Smooth muscle cell (in vitro differentiated cells): ENCODE measurements around the gene VSIG10L2. TPM values are rescaled to one million over a fixed set of nuclear protein-coding genes. Genes with fewer than 3 reads are reported as not detected.

Experiments
- DNase-seq: peaks from one replicate; lab custom pipeline; 2025; ENCODE audit not compliant: unreplicated experiment; lab: John Stamatoyannopoulos, UW
- H2AFZ ChIP-seq: fragments of 200-600 bp; sonication (generic); 2 replicates; pipeline ENCODE4 v1.6.0; 2016; ENCODE audit warnings: antibody characterized with exemption, low read depth, mild to moderate bottlenecking
- H3F3A ChIP-seq: fragments of 200-600 bp; sonication (generic); 2 replicates; pipeline ENCODE4 v1.6.0; 2017; ENCODE audit warnings: antibody characterized with exemption, low read depth
- H3K27ac ChIP-seq: fragments of 200-600 bp; sonication (generic); 2 replicates; pipeline ENCODE4 v1.5.1; 2016; ENCODE audit warnings: low read depth, mild to moderate bottlenecking
- H3K27me3 ChIP-seq: fragments of 200-600 bp; sonication (generic); 2 replicates; pipeline ENCODE4 v1.6.1; 2016; ENCODE audit warnings: low read depth, mild to moderate bottlenecking
- H3K36me3 ChIP-seq: fragments of 200-600 bp; sonication (generic); 2 replicates; pipeline ENCODE4 v1.5.1; 2016; ENCODE audit warnings: low read depth
- H3K4me1 ChIP-seq: fragments of 200-600 bp; sonication (generic); 2 replicates; pipeline ENCODE4 v1.5.1; 2016; ENCODE audit warnings: low read depth
- H3K4me2 ChIP-seq: fragments of 200-600 bp; sonication (generic); 2 replicates; pipeline ENCODE4 v1.6.0; 2016; ENCODE audit warnings: mild to moderate bottlenecking
- H3K4me3 ChIP-seq: fragments of 200-600 bp; sonication (generic); 2 replicates; pipeline ENCODE4 v1.5.1; 2016; ENCODE audit warnings: mild to moderate bottlenecking
- H3K79me2 ChIP-seq: fragments of 200-600 bp; sonication (generic); 2 replicates; pipeline ENCODE4 v1.6.0; 2016; ENCODE audit warnings: low read depth, mild to moderate bottlenecking
- H3K9ac ChIP-seq: fragments of 200-600 bp; sonication (generic); 2 replicates; pipeline ENCODE4 v1.6.0; 2016; ENCODE audit warnings: low read depth
- H3K9me3 ChIP-seq: fragments of 200-600 bp; sonication (generic); replicated peaks from 2 replicates; pipeline ENCODE4 v1.5.1; 2016; ENCODE audit warnings: low read depth
- H4K20me1 ChIP-seq: fragments of 200-600 bp; sonication (generic); 2 replicates; pipeline ENCODE4 v1.6.0; 2016; ENCODE audit warnings: low read depth
- CTCF ChIP-seq: fragments of 200-600 bp; sonication (generic); IDR thresholded peaks from 2 replicates; pipeline ENCODE4 v1.5.1; 2017; ENCODE audit warnings: borderline replicate concordance, mild to moderate bottlenecking, antibody characterized with exemption; ENCODE audit not compliant: insufficient read depth, poor library complexity, severe bottlenecking
- WGBS: methylation state at CpG from one replicate; pipeline ENCODE4 v1.1.7; 2016; ENCODE audit warnings: low lambda C conversion rate; 5-methylcytosine and 5-hydroxymethylcytosine counted together
- polyA plus RNA-seq: library from polyadenylated mRNA; unstranded; fragments of >200 nt; fragmentation: Nextera tagmentation; extraction: Ambion mirVana; gene quantifications from 2 replicates; pipeline ENCODE4 v1.2.1, GENCODE V29; 2016
- total RNA-seq: library from RNA; depleted of rRNA; stranded (reverse); fragments of >200 nt; gene quantifications from 2 replicates; pipeline ENCODE4 v1.2.3, GENCODE V29; 2014

VSIG10L2 gene
- total and polyA plus RNA-seq, 2 experiments from 2014 or later, result not detected

GRCh38 chr11:125924384-125925007 is 21.3 kb upstream of the VSIG10L2 start:
- TF ChIP-seq CTCF, result no peak
- H3K9ac ChIP-seq, result no peak overlapping the region
- WGBS, result 93% methylated on average over 9 of the region's 9 CpGs
- no peaks in the 10 kb centered on the region for H3K36me3 ChIP-seq
- no peak overlapping the region for H3K4me3 ChIP-seq
- no peaks in the 10 kb centered on the region for H3F3A ChIP-seq
- no peaks in the 10 kb centered on the region for H3K4me1 ChIP-seq
- no peak overlapping the region for H2AFZ ChIP-seq
- H3K79me2 ChIP-seq, result no peaks in the 10 kb centered on the region
- peaks cover 5% of the 10 kb centered on the region for H3K27me3 ChIP-seq
- no peaks in the 10 kb centered on the region for H4K20me1 ChIP-seq
- H3K4me2 ChIP-seq, result no peak overlapping the region
- H3K27ac ChIP-seq, result no peak overlapping the region
- DNase-seq, result no peak
- no peaks in the 10 kb centered on the region for H3K9me3 ChIP-seq

DNA sequence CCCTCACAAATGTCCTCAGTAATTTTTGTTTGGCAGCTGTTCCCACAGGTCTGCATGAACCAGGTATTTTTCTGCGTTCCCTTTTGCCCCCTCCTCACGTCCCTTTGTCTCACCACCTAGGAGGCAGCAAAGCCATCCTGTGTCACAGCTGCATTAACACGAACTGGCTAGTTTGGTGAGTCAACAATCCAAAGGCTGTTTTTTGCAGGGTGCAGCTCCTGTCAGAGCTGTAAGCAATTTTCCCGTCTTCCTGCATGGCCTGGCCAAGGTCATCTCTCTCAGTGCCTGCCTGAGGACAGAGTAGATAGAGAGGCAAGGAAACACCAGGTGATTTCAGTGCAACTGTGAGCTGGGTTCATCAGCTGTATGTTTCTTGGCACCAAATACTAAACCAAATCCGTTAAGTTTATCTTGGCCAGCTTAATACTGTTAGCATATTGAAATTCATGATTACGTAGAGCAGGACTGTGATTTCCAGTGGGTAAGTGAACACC is 20.6 kb upstream of the VSIG10L2 start:
- Histone ChIP-seq H3F3A (no peaks in the 10 kb centered on the region), H2AFZ (no peak overlapping the region), H3K27me3 (no peaks in the 10 kb centered on the region), H3K79me2 (no peaks in the 10 kb centered on the region), H3K4me1 (no peaks in the 10 kb centered on the region), H3K36me3 (no peaks in the 10 kb centered on the region), H3K9ac (no peak overlapping the region), H3K4me3 (no peak overlapping the region), H4K20me1 (no peaks in the 10 kb centered on the region), H3K4me2 (no peak overlapping the region), H3K9me3 (no peaks in the 10 kb centered on the region), H3K27ac (no peak overlapping the region)
- 60% methylated on average over 6 of the region's 6 CpGs for WGBS
- DNase-seq, result no peak
- TF ChIP-seq CTCF, result no peak

GRCh38 chr11:125925804-125926203 is 20.0 kb upstream of the VSIG10L2 start:
- H3K4me3 ChIP-seq, result no peak overlapping the region
- H3K9ac ChIP-seq, result no peak overlapping the region
- no peaks in the 10 kb centered on the region for H3F3A ChIP-seq
- no peaks in the 10 kb centered on the region for H4K20me1 ChIP-seq
- no peaks in the 10 kb centered on the region for H3K79me2 ChIP-seq
- H2AFZ ChIP-seq, result no peak overlapping the region
- no peaks in the 10 kb centered on the region for H3K36me3 ChIP-seq
- no peak for TF ChIP-seq CTCF
- no peak for DNase-seq
- H3K27me3 ChIP-seq, result no peaks in the 10 kb centered on the region
- WGBS, result 63% methylated on average over 3 of the region's 3 CpGs
- H3K4me2 ChIP-seq, result no peak overlapping the region
- no peak overlapping the region for H3K27ac ChIP-seq
- H3K9me3 ChIP-seq, result no peaks in the 10 kb centered on the region
- H3K4me1 ChIP-seq, result no peaks in the 10 kb centered on the region

DNA sequence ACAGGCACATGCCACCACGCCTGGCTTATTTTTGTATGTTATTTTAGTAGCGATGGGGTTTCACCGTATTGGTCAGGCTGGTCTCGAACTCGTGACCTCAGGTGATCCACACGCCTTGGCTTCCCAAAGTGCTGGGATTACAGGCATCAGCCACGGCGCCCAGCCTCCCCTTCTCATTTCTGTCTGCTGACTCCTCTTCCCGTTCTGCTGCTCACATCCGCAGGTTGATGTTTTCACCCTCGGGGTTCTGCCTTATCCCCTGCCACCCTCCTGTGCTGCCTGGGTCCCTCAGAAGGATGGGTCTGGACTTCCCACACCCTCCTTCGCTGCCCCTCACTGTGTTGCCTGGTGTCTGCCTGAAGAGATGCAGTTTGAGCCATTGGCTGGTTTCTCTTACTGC is 19.2 kb upstream of the VSIG10L2 start:
- no peaks in the 10 kb centered on the region for H3K36me3 ChIP-seq
- no peak for TF ChIP-seq CTCF
- no peak overlapping the region for H3K27ac ChIP-seq
- H3F3A ChIP-seq, result no peaks in the 10 kb centered on the region
- H2AFZ ChIP-seq, result no peak overlapping the region
- H3K9ac ChIP-seq, result no peak overlapping the region
- no peaks in the 10 kb centered on the region for H3K27me3 ChIP-seq
- 92% methylated on average over 12 of the region's 12 CpGs for WGBS
- H3K9me3 ChIP-seq, result no peaks in the 10 kb centered on the region
- H3K4me2 ChIP-seq, result no peak overlapping the region
- no peaks in the 10 kb centered on the region for H3K4me1 ChIP-seq
- H4K20me1 ChIP-seq, result no peaks in the 10 kb centered on the region
- H3K79me2 ChIP-seq, result no peaks in the 10 kb centered on the region
- no peak overlapping the region for H3K4me3 ChIP-seq
- DNase-seq, result no peak
